Ascending aorta (tissue), 2 donors: ENCODE results near the gene FHOD1. TPM values are rescaled to one million over a fixed set of nuclear protein-coding genes. Genes with fewer than 3 reads are reported as not detected.

Experiments
- DNase-seq, 2 donors: peaks; one replicate each; pipeline ENCODE4 v3.0.0-alpha.2; 2019; ENCODE audit warnings: low spot score in 2 of 2
- H3K27ac ChIP-seq, 2 donors: fragments of 200-600 bp; sonication (generic); one replicate each; pipeline ENCODE4 v1.5.1; 2016 to 2017; ENCODE audit warnings: mild to moderate bottlenecking in 1 of 2
- H3K27me3 ChIP-seq: fragments of 200-600 bp; sonication (generic); one replicate; pipeline ENCODE4 v1.5.1; 2017
- H3K36me3 ChIP-seq, 2 donors: fragments of 200-600 bp; sonication (generic); one replicate each; pipeline ENCODE4 v1.5.1; 2016
- H3K4me1 ChIP-seq, 2 donors: fragments of 200-600 bp; sonication (generic); one replicate each; pipeline ENCODE4 v1.5.1; 2016 to 2017; ENCODE audit warnings: mild to moderate bottlenecking in 1 of 2
- H3K4me3 ChIP-seq, 2 donors: fragments of 200-600 bp; sonication (generic); one replicate each; pipeline ENCODE4 v1.5.1; 2016 to 2017; ENCODE audit warnings: mild to moderate bottlenecking in 1 of 2
- H3K9me3 ChIP-seq, 2 donors: fragments of 200-600 bp; sonication (generic); one replicate each; pipeline ENCODE4 v1.5.1; 2016
- CTCF ChIP-seq, 3 experiments: fragments of 200-600 bp in 2 of 3; fragments of 450-650 bp in 1 of 3; sonication (generic) in 2 of 3; IDR thresholded peaks; one replicate each; pipeline ENCODE4 v1.5.1; 2016 to 2019; ENCODE audit warnings: antibody characterized with exemption in 3 of 3, mild to moderate bottlenecking in 1 of 3, moderate library complexity in 1 of 3
- intact Hi-C: fragments of 100-400 bp; cut with DNase I; formaldehyde crosslinking; loops from one replicate; pipeline ENCODE4 v1.15.1; 2023
- total RNA-seq: library from RNA; depleted of rRNA; stranded (reverse); fragments of >200 nt; gene quantifications from one replicate; pipeline ENCODE4 v1.1.0, GENCODE V29; 2016

The FHOD1 gene
- total RNA-seq, 1 donor from 2014 or later: 20.2 TPM

GRCh38 chr16:67199808-67200198 lies 47.5 kb downstream of the FHOD1 start:
- no peaks in the 10 kb centered on the region for H3K9me3 ChIP-seq
- peaks cover 0 to 3% of the 10 kb centered on the region in 2 donors for H3K4me1 ChIP-seq
- no peak for TF ChIP-seq CTCF (IDR thresholded peaks at IDR 0.05)
- H3K27ac ChIP-seq: no peak overlapping the region
- no peaks in the 10 kb centered on the region for H3K27me3 ChIP-seq
- peaks cover 56 to 71% of the 10 kb centered on the region in 2 donors for H3K36me3 ChIP-seq
- no peak overlapping the region for H3K4me3 ChIP-seq
- no peak for DNase-seq
- intact Hi-C loops: no loop called here

- no peak within 1 kb of the TSS for H3K27ac ChIP-seq
- DNase-seq: no peak
- peaks cover 0 to 3% of the 10 kb centered on the region in 2 donors for H3K4me1 ChIP-seq
- peaks cover 60 to 76% of the 10 kb centered on the region in 2 donors for H3K36me3 ChIP-seq
- no peaks in the 10 kb centered on the region for H3K9me3 ChIP-seq
- no peak for TF ChIP-seq CTCF (IDR thresholded peaks at IDR 0.05)
- no peaks in the 10 kb centered on the region for H3K27me3 ChIP-seq
- intact Hi-C loops: no loop called here
- H3K4me3 ChIP-seq: no peak within 1 kb of the TSS
Measured at GRCh38 chr16:67199011-67199807, 48.1 kb downstream of the FHOD1 start, which contains the start of gene ELMO3. Gene ELMO3 (plus strand): TSS chr16:67199131. CDS start chr16:67199327, 196 bp downstream.

- Histone ChIP-seq H3K4me3 (no peak overlapping the region), H3K36me3 (peaks cover 60 to 68% of the 10 kb centered on the region in 2 donors)
Measured at GRCh38 chr16:67198238-67198734, 49.0 kb downstream of the FHOD1 start.

GRCh38 chr16:67197704-67198103 lies 49.6 kb downstream of the FHOD1 start:
- Histone ChIP-seq H3K4me1 (peaks cover 11 to 13% of the 10 kb centered on the region in 2 donors), H3K27me3 (no peaks in the 10 kb centered on the region), H3K4me3 (no peak overlapping the region), H3K9me3 (no peaks in the 10 kb centered on the region), H3K27ac (no peak overlapping the region), H3K36me3 (peaks cover 55 to 63% of the 10 kb centered on the region in 2 donors)
- DNase-seq: no peak
- intact Hi-C loops: no loop called here
- TF ChIP-seq CTCF (IDR thresholded peaks at IDR 0.05): no peak

More at GRCh38 chr16:67198238-67198734, 49.0 kb downstream of the FHOD1 start:
- no peak for DNase-seq
- H3K27me3 ChIP-seq: no peaks in the 10 kb centered on the region
- intact Hi-C loops: no loop called here
- H3K9me3 ChIP-seq: no peaks in the 10 kb centered on the region
- peak; percentile 38 to 52 (median 41) for TF ChIP-seq CTCF (IDR thresholded peaks at IDR 0.05)
- H3K4me1 ChIP-seq: peaks cover 5 to 7% of the 10 kb centered on the region in 2 donors
- no peak overlapping the region for H3K27ac ChIP-seq

GRCh38 chr16:67196881-67197280 lies 50.4 kb downstream of the FHOD1 start:
- TF ChIP-seq CTCF (IDR thresholded peaks at IDR 0.05): no peak
- peaks cover 14 to 16% of the 10 kb centered on the region in 2 donors for H3K4me1 ChIP-seq
- no peaks in the 10 kb centered on the region for H3K27me3 ChIP-seq
- no peak for DNase-seq
- intact Hi-C loops: no loop called here
- H3K4me3 ChIP-seq: no peak overlapping the region
- no peak overlapping the region for H3K27ac ChIP-seq
- H3K9me3 ChIP-seq: no peaks in the 10 kb centered on the region
- peaks cover 46 to 55% of the 10 kb centered on the region in 2 donors for H3K36me3 ChIP-seq
